ENCODE data around the gene TAS1R1. TPM values are rescaled to one million over a fixed set of nuclear protein-coding genes. Genes with fewer than 3 reads are reported as not detected.

Gene TAS1R1
- total and polyA plus RNA-seq, 9 of the 15 experiments (the other 6 are each of a cell fraction or from before 2014, with no cell fraction given), result 0.06 TPM; not detected in 8

DNA sequence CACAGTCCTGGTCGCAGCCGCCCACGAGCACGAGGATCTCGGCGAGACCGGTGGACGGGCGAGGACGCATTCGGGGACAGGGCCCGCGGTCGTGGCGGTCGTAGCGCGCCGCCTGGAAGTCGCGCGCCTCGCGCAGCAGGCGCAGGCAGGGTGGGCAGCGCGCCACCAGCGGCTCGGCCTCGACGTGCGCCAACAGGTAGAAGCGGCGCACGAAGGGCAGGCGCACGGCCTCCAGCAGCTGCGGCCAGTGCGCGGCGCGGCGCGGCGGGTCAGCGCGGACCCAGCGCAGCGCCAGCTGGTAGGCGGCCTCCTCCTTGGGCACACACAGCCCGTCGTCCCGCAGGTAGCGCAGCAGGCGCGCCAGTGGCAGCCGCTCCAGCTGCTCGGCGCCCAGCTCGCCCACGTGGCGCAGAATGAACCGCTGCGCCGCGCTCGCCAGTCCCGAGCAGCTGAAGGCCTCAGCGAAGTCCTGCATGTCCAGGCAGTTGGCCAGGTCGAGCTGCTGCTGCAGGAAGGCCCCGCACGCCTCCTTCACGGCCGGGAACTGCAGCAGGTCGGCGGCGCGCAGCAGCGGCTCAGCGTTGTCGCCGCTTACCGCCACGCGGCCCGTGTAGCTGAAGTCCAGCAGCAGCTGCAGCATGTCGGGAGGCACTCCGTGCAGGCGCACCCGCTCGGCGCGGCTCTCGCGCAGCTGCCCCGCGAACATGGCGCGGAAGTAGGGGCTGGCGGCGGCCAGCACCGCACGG lies 47.0 kb downstream of the TAS1R1 start (continued):
- TF ChIP-seq CTCF (IDR thresholded peaks at IDR 0.05 in 2 of 3, conservative IDR thresholded peaks at IDR 0.05 in 1 of 3; ENCODE audit: insufficient read depth in 2 of 3, low read depth in 1 of 3, low read length in 3 of 3), result peak in 2 of 3 experiments; percentile 5 to 21; a peak in 1 of 6 replicates
- no peak for TF ChIP-seq NUFIP1 (IDR thresholded peaks at IDR 0.05; ENCODE audit: partially characterized antibody)
- TF ChIP-seq, protein P1, sequence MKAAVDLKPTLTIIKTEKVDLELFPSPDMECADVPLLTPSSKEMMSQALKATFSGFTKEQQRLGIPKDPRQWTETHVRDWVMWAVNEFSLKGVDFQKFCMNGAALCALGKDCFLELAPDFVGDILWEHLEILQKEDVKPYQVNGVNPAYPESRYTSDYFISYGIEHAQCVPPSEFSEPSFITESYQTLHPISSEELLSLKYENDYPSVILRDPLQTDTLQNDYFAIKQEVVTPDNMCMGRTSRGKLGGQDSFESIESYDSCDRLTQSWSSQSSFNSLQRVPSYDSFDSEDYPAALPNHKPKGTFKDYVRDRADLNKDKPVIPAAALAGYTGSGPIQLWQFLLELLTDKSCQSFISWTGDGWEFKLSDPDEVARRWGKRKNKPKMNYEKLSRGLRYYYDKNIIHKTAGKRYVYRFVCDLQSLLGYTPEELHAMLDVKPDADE (conservative IDR thresholded peaks at IDR 0.05; ENCODE audit: control insufficient read depth, low read depth, low read length), result peak; percentile 50
- TF ChIP-seq CHCHD3 (CRISPR knock-in tag; IDR thresholded peaks at IDR 0.05), result no peak
- TF ChIP-seq, protein P2, sequence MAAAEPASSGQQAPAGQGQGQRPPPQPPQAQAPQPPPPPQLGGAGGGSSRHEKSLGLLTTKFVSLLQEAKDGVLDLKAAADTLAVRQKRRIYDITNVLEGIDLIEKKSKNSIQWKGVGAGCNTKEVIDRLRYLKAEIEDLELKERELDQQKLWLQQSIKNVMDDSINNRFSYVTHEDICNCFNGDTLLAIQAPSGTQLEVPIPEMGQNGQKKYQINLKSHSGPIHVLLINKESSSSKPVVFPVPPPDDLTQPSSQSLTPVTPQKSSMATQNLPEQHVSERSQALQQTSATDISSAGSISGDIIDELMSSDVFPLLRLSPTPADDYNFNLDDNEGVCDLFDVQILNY (CRISPR knock-in tag; IDR thresholded peaks at IDR 0.05), result peak; percentile 79
- TF ChIP-seq MXD1 (CRISPR knock-in tag; IDR thresholded peaks at IDR 0.05; ENCODE audit: borderline replicate concordance, poor library complexity, severe bottlenecking), result no peak
- no peak for TF ChIP-seq EP300 (IDR thresholded peaks at IDR 0.05; ENCODE audit: low read length)
- TF ChIP-seq KLF13 (tag; IDR thresholded peaks at IDR 0.05; ENCODE audit: borderline replicate concordance, low read depth), result 0 out of 2 replicates have a peak, but pooled peaks have one; percentile 11
- TF ChIP-seq RBM14 (IDR thresholded peaks at IDR 0.05; ENCODE audit: borderline replicate concordance, insufficient read depth, low read depth, low read length), result no peak
- no peak for TF ChIP-seq SOX6 (IDR thresholded peaks at IDR 0.05)
- no peak for TF ChIP-seq RBM25 (IDR thresholded peaks at IDR 0.05; ENCODE audit: low read depth, low read length, severe bottlenecking)
- 0 out of 2 replicates have a peak, but pooled peaks have one; percentile 7 for TF ChIP-seq GABPB1 (CRISPR knock-in tag; IDR thresholded peaks at IDR 0.05)
- TF ChIP-seq SIX5 (IDR thresholded peaks at IDR 0.05; ENCODE audit: borderline replicate concordance in 1 of 2, insufficient read depth in 1 of 2, low read depth in 1 of 2, low read length in 2 of 2), result no peak
- no peak for TF ChIP-seq NEUROD1 (IDR thresholded peaks at IDR 0.05; ENCODE audit: borderline replicate concordance, low read depth, low read length, partially characterized antibody)
- TF ChIP-seq POLR2AphosphoS2 (IDR thresholded peaks at IDR 0.05; ENCODE audit: low read length), result no peak
- peak; percentile 17 for TF ChIP-seq CCNT2 (IDR thresholded peaks at IDR 0.05; ENCODE audit: borderline replicate concordance, extremely low read depth, insufficient read length, low read depth, low read length)
- peak; percentile 16; the same call in 1 of the 2 replicates for TF ChIP-seq ILF3 (IDR thresholded peaks at IDR 0.05; ENCODE audit: borderline replicate concordance)
- TF ChIP-seq WHSC1 (IDR thresholded peaks at IDR 0.05; ENCODE audit: low read length), result no peak
- no peak for TF ChIP-seq BACH1 (tag; IDR thresholded peaks at IDR 0.05)
- no peak for TF ChIP-seq ZC3H8 (IDR thresholded peaks at IDR 0.05)
- peak; percentile 69; the same call in 1 of the 2 replicates for TF ChIP-seq ELF1 (tag; IDR thresholded peaks at IDR 0.05)
- 0 out of 2 replicates have a peak, but pooled peaks have one; percentile 12 for TF ChIP-seq ZBTB7A (IDR thresholded peaks at IDR 0.05; ENCODE audit: borderline replicate concordance, control insufficient read depth, low read depth, low read length)
